ENCODE data around the gene SGMS2. TPM values are rescaled to one million over a fixed set of nuclear protein-coding genes. Genes with fewer than 3 reads are reported as not detected.

Gene SGMS2
- total RNA-seq, 2 donors from 2014 or later, result 34.9 to 49.1 TPM

DNA sequence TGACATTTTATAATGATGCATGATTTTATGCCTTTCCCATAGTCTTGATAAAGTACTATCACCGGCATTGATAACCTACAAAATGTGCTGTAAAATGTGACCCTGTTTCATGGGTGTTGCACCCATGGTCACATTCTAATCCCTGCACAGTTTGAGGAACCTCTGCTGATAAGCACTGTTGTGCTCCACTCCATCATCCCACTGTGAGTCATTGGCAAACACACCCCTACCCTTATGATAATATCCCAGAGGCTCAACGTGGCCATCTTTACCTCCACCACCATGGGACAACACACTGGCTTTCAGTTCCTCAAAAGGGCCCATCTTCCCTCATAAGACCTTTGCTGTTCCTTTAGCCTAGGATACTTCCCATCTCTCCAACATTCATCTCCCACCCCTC, 32.0 kb upstream of the SGMS2 start:
- no peak for DNase-seq
- intact Hi-C loops (cut with DNase I), result no loop called here
- no peak overlapping the region for H3K4me3 ChIP-seq

DNA sequence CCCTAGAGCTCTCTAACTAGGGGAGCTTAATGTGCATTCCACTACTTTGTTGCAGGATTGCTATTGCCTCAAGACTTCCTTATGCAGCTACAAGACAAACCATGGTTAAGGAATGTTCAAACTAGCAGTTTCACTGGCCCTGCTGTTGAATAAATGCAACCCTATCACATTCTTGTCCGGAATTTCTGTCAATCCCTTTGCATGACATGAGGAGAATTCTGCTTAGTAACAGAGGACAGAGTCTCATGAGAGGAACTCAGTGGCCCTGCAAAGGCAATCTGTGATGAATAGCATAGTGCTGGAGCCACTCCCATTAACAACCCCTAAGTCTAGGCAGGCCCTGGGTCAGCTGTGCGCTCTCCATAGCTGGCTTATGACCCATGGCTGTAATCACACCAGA, 30.7 kb upstream of the SGMS2 start:
- Histone ChIP-seq H3K27me3 (no peaks in the 10 kb centered on the region), H3K9me3 (no peaks in the 10 kb centered on the region), H3K9ac (ENCODE audit: low read depth in 2 of 2, low read length in 2 of 2) (no peak overlapping the region), H3K27ac (no peak overlapping the region), H3K36me3 (no peaks in the 10 kb centered on the region), H3K4me1 (no peaks in the 10 kb centered on the region), H3K4me3 (no peak overlapping the region)
- peak; percentile 43 for DNase-seq
- TF ChIP-seq, protein P1, sequence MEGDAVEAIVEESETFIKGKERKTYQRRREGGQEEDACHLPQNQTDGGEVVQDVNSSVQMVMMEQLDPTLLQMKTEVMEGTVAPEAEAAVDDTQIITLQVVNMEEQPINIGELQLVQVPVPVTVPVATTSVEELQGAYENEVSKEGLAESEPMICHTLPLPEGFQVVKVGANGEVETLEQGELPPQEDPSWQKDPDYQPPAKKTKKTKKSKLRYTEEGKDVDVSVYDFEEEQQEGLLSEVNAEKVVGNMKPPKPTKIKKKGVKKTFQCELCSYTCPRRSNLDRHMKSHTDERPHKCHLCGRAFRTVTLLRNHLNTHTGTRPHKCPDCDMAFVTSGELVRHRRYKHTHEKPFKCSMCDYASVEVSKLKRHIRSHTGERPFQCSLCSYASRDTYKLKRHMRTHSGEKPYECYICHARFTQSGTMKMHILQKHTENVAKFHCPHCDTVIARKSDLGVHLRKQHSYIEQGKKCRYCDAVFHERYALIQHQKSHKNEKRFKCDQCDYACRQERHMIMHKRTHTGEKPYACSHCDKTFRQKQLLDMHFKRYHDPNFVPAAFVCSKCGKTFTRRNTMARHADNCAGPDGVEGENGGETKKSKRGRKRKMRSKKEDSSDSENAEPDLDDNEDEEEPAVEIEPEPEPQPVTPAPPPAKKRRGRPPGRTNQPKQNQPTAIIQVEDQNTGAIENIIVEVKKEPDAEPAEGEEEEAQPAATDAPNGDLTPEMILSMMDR (IDR thresholded peaks at IDR 0.05), result no peak
- intact Hi-C loops (cut with DNase I), result no loop called here

More for the DNA sequence above, 32.0 kb upstream of the SGMS2 start:
- Histone ChIP-seq H3K9me3 (no peaks in the 10 kb centered on the region), H3K9ac (ENCODE audit: low read depth in 2 of 2, low read length in 2 of 2) (no peak overlapping the region), H3K27me3 (no peaks in the 10 kb centered on the region), H3K4me1 (no peaks in the 10 kb centered on the region), H3K27ac (no peak overlapping the region), H3K36me3 (no peaks in the 10 kb centered on the region)
- TF ChIP-seq, protein P1 (IDR thresholded peaks at IDR 0.05), result no peak

DNA sequence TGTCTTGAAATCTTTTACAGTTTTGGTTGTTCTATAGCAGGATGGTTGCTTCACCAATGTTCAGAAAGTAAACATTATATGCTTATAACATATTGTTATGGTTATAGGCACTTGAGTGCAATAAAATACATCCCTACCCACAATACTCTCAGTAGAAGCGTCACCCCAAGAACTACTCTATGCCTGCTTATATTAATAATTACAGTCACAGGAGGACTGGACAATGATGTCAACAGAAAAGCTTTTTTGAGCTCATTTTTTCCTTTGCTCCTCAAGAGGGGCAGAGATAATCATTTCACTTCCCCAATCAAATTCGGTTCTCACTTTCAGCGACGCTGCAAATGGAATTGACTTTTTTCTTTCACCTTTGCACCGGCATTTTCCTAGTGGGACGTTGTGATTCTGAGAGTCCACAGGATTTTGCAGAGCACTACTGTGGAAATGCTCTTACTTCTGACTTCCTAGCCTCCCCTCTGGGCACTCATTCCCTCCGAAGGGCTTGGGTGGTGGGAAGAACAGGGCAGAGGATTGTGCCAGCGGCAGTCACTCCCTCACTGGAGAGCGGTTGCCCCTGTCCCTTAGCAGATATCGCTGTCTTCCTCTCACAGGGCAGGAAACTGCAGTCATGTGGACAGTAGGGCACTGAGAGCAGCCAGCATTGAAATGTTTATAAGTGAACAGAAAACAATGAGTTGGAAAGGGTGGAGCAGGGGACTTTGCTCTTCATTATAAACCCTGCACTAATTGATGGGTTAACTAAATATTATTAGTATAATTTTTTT, 24.9 kb upstream of the SGMS2 start:
- peak overlapping the region; percentile 80 for H3K27ac ChIP-seq
- peak overlapping the region; percentile 12 for H3K4me3 ChIP-seq
- intact Hi-C loops (cut with DNase I), result no loop called here
- peak; percentile 69 for DNase-seq
- H3K4me1 ChIP-seq, result no peaks in the 10 kb centered on the region
- H3K36me3 ChIP-seq, result no peaks in the 10 kb centered on the region
- H3K27me3 ChIP-seq, result no peaks in the 10 kb centered on the region
- no peaks in the 10 kb centered on the region for H3K9me3 ChIP-seq
- peak overlapping the region in 1 of 2 donors; percentile 77 for H3K9ac ChIP-seq (ENCODE audit: low read depth in 2 of 2, low read length in 2 of 2)
- TF ChIP-seq, protein P1 (IDR thresholded peaks at IDR 0.05), result no peak

DNA sequence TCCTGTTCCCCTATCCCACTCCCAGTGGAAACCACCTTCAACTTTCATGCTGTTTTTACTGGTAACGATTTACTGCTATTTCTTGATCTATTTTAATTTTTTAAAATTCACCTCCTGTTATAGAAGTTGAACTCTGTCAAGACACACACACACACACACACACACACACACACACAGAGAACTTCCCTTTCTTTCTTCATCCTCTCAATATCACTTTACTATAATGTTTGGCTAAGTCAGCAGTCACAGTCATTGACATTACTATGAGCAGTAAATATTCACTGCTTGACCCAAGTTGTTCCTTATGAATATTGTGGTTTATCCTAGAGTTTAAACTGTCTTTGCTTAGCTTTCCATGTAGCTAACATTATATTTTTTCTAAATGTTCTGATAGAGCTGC, 24.0 kb upstream of the SGMS2 start:
- no peaks in the 10 kb centered on the region for H3K4me1 ChIP-seq
- TF ChIP-seq, protein P1 (IDR thresholded peaks at IDR 0.05), result no peak
- H3K27me3 ChIP-seq, result no peaks in the 10 kb centered on the region
- no peaks in the 10 kb centered on the region for H3K9me3 ChIP-seq
- H3K9ac ChIP-seq (ENCODE audit: low read depth in 2 of 2, low read length in 2 of 2), result no peak overlapping the region
- H3K27ac ChIP-seq, result no peak overlapping the region
- no peak for DNase-seq
- intact Hi-C loops (cut with DNase I), result no loop called here
- no peak overlapping the region for H3K4me3 ChIP-seq
- H3K36me3 ChIP-seq, result no peaks in the 10 kb centered on the region

DNA sequence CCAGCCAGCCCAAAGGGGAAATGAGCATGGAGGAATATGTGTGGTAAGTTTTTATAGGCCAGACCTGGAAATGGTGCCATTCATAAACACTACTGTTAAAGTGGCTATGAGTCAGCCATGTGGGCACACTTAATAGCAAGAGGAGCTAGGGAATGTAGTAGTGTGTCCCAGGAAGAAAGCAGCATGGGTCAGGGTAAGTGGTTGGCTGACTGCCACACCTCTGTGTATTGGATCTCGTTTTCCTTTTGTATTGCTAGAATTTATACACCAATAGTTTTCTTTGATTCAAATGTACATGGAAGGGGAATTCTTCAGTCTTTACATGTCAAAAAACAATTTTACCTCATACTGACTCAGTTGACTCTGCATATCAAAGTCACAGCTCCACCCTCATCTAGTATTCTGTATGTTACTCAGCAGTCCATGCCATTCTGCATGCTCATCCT, 22.9 kb upstream of the SGMS2 start:
- no peak for DNase-seq
- H3K9me3 ChIP-seq, result no peaks in the 10 kb centered on the region
- H3K27me3 ChIP-seq, result no peaks in the 10 kb centered on the region
- no peaks in the 10 kb centered on the region for H3K4me1 ChIP-seq
- TF ChIP-seq, protein P1 (IDR thresholded peaks at IDR 0.05), result no peak
- no peak overlapping the region for H3K9ac ChIP-seq (ENCODE audit: low read depth in 2 of 2, low read length in 2 of 2)
- H3K27ac ChIP-seq, result no peak overlapping the region
- H3K36me3 ChIP-seq, result no peaks in the 10 kb centered on the region
- no peak overlapping the region for H3K4me3 ChIP-seq
- intact Hi-C loops (cut with DNase I), result no loop called here

Data from colonic mucosa (tissue), 4 donors.